ENCODE measurements around the gene SPAG16. TPM values are rescaled to one million over a fixed set of nuclear protein-coding genes. Genes with fewer than 3 reads are reported as not detected.

The SPAG16 gene
- total RNA-seq, 1 donor from 2014 or later, result 16.7 TPM

DNA sequence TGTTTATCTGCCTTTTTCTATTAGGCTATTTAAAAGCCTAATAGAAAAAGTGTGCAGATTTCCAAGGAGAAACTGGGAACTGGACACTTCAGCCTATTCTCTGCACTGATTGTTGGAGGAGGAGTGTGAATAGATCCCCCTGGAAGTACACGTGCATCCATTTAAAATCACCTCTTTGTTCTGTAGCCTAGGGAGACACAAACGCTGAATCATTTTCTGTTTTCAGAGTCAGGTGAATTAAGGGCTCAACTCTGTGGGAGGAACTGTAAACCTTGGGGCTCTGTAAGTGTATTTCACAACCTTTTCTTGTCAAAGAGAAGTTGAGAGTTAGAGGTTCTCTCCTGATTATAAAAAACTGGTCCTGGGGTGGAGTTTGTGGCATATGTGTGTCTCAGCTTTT lies 159.7 kb downstream of the SPAG16 start:
- Histone ChIP-seq H3K79me2 (ENCODE audit: insufficient read depth, low read length) (no peaks in the 10 kb centered on the region), H3K27ac (ENCODE audit: low read depth, low read length) (no peak overlapping the region), H4K20me1 (ENCODE audit: insufficient read depth, low read length) (no peaks in the 10 kb centered on the region), H3K4me2 (ENCODE audit: low read length) (no peak overlapping the region), H3K9ac (ENCODE audit: low read length) (no peak overlapping the region), H3K27me3 (ENCODE audit: insufficient read depth, low read length) (no peaks in the 10 kb centered on the region), H3K9me3 (ENCODE audit: insufficient read depth, low read depth, low read length) (no peaks in the 10 kb centered on the region), H3K4me3 (ENCODE audit: insufficient read depth, low read depth, low read length) (no peak overlapping the region), H2AFZ (ENCODE audit: low read depth, low read length) (no peak overlapping the region), H3K36me3 (ENCODE audit: insufficient read depth, low read length) (no peaks in the 10 kb centered on the region), H3K4me1 (ENCODE audit: insufficient read depth, low read length) (no peaks in the 10 kb centered on the region)
- Mint-ChIP-seq H3K27me3 (ENCODE audit: low read depth, unreplicated experiment) (no peaks in the 10 kb centered on the region), H3K9me3 (ENCODE audit: unreplicated experiment) (peaks cover 9% of the 10 kb centered on the region), H3K4me3 (ENCODE audit: unreplicated experiment) (no peak overlapping the region), H3K36me3 (ENCODE audit: low read depth, unreplicated experiment) (no peaks in the 10 kb centered on the region), H3K4me1 (ENCODE audit: low read depth, unreplicated experiment) (no peaks in the 10 kb centered on the region), H3K27ac (ENCODE audit: unreplicated experiment) (no peak overlapping the region)
- no peak for TF ChIP-seq EZH2 (IDR thresholded peaks at IDR 0.05; ENCODE audit: insufficient read depth, low read length)
- TF ChIP-seq, protein P1, sequence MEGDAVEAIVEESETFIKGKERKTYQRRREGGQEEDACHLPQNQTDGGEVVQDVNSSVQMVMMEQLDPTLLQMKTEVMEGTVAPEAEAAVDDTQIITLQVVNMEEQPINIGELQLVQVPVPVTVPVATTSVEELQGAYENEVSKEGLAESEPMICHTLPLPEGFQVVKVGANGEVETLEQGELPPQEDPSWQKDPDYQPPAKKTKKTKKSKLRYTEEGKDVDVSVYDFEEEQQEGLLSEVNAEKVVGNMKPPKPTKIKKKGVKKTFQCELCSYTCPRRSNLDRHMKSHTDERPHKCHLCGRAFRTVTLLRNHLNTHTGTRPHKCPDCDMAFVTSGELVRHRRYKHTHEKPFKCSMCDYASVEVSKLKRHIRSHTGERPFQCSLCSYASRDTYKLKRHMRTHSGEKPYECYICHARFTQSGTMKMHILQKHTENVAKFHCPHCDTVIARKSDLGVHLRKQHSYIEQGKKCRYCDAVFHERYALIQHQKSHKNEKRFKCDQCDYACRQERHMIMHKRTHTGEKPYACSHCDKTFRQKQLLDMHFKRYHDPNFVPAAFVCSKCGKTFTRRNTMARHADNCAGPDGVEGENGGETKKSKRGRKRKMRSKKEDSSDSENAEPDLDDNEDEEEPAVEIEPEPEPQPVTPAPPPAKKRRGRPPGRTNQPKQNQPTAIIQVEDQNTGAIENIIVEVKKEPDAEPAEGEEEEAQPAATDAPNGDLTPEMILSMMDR (IDR thresholded peaks at IDR 0.05; ENCODE audit: insufficient read depth, low read depth, low read length), result no peak
- no peak for FAIRE-seq
- no peak for DNase-seq (ENCODE audit: low read depth)

DNA sequence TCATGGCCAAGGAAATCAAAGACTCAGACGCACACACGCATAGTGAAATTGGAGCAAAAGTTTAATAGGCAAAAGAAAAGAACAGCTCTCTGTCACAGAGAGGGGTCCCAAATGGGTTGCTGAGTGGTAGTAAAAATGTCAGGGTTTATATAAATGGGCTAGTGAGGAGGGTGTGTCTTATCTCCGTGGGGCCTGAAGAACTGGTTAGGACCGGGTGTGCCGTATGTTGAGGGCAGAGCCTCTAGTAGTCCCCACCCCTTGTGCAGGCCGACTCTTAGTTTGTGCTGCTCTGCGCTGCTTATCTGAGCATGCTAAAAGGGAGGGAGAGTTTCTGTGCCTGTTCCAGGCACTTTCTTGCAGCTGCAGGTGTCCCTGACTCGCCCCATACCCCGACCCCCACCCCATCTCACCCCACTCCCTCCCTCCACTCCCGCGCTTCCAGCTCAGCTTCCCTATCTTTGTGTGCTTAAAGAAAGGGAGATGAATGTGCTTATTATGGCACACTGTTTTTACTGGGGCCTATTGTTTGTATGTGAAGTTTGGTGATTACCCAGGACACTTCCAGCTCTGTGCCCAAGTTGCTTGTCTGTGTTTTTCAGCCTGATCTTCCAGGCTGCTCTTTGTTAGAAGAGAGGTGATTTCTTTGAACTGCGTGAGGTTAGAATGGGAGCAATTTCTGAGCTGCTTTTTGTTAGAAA lies 167.4 kb downstream of the SPAG16 start:
- no peak overlapping the region for H3K4me3 ChIP-seq (ENCODE audit: insufficient read depth, low read depth, low read length)
- H3K9me3 Mint-ChIP-seq (ENCODE audit: unreplicated experiment), result peaks cover 11% of the 10 kb centered on the region
- no peaks in the 10 kb centered on the region for H3K36me3 Mint-ChIP-seq (ENCODE audit: low read depth, unreplicated experiment)
- H3K4me1 ChIP-seq (ENCODE audit: insufficient read depth, low read length), result no peaks in the 10 kb centered on the region
- no peak overlapping the region for H3K4me2 ChIP-seq (ENCODE audit: low read length)
- no peaks in the 10 kb centered on the region for H3K79me2 ChIP-seq (ENCODE audit: insufficient read depth, low read length)
- no peaks in the 10 kb centered on the region for H4K20me1 ChIP-seq (ENCODE audit: insufficient read depth, low read length)
- H3K27me3 Mint-ChIP-seq (ENCODE audit: low read depth, unreplicated experiment), result no peaks in the 10 kb centered on the region
- peak overlapping the region; percentile 47 for H2AFZ ChIP-seq (ENCODE audit: low read depth, low read length)
- no peak for FAIRE-seq
- no peak for DNase-seq (ENCODE audit: low read depth)
- no peaks in the 10 kb centered on the region for H3K9me3 ChIP-seq (ENCODE audit: insufficient read depth, low read depth, low read length)
- TF ChIP-seq EZH2 (IDR thresholded peaks at IDR 0.05; ENCODE audit: insufficient read depth, low read length), result no peak
- TF ChIP-seq, protein P1 (IDR thresholded peaks at IDR 0.05; ENCODE audit: insufficient read depth, low read depth, low read length), result no peak
- no peak overlapping the region for H3K4me3 Mint-ChIP-seq (ENCODE audit: unreplicated experiment)
- no peaks in the 10 kb centered on the region for H3K27me3 ChIP-seq (ENCODE audit: insufficient read depth, low read length)
- no peaks in the 10 kb centered on the region for H3K4me1 Mint-ChIP-seq (ENCODE audit: low read depth, unreplicated experiment)
- H3K36me3 ChIP-seq (ENCODE audit: insufficient read depth, low read length), result no peaks in the 10 kb centered on the region
- no peak overlapping the region for H3K9ac ChIP-seq (ENCODE audit: low read length)
- no peak overlapping the region for H3K27ac Mint-ChIP-seq (ENCODE audit: unreplicated experiment)
- no peak overlapping the region for H3K27ac ChIP-seq (ENCODE audit: low read depth, low read length)

DNA sequence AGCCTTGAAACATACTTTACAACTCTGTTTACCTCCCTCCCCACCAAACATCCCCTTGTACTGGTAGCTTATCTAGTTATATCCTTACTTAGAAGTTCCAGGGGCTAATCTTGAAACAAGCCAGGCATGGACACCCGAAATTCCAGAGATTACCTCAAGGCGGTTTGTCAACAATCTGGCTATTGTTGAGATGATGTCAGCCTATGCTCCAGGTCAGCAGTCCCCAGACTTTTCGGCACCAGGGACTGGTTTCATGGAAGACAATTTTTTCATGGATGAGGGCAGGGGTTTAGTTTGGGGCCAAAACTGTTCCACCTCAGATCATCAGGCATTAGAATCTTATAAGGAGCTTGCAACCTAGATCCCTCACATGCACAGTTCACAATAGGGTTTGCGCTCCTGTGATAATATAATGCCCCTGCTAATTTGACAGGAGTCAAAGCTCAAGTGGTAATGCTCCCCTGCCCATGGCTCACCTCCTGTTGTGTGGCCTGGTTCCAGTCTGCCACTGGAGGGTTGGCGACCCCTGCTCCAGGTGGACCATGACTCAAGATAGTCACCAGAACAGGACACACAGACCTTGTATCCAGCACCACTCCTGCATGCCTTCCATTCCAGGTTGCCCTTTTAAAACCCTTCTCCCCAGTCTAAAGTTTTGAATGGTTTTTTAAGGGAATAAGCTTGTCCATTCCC lies 171.2 kb downstream of the SPAG16 start:
- no peaks in the 10 kb centered on the region for H3K4me1 ChIP-seq (ENCODE audit: insufficient read depth, low read length)
- DNase-seq (ENCODE audit: low read depth) (no peak), FAIRE-seq (no peak)
- Mint-ChIP-seq H3K4me3 (ENCODE audit: unreplicated experiment) (no peak overlapping the region), H3K36me3 (ENCODE audit: low read depth, unreplicated experiment) (no peaks in the 10 kb centered on the region), H3K4me1 (ENCODE audit: low read depth, unreplicated experiment) (no peaks in the 10 kb centered on the region), H3K27me3 (ENCODE audit: low read depth, unreplicated experiment) (no peaks in the 10 kb centered on the region), H3K27ac (ENCODE audit: unreplicated experiment) (no peak overlapping the region), H3K9me3 (ENCODE audit: unreplicated experiment) (no peaks in the 10 kb centered on the region)
- H3K4me3 ChIP-seq (ENCODE audit: insufficient read depth, low read depth, low read length), result no peak overlapping the region
- H3K27ac ChIP-seq (ENCODE audit: low read depth, low read length), result no peak overlapping the region
- H3K79me2 ChIP-seq (ENCODE audit: insufficient read depth, low read length), result no peaks in the 10 kb centered on the region
- no peak overlapping the region for H2AFZ ChIP-seq (ENCODE audit: low read depth, low read length)
- H3K27me3 ChIP-seq (ENCODE audit: insufficient read depth, low read length), result no peaks in the 10 kb centered on the region
- no peaks in the 10 kb centered on the region for H3K36me3 ChIP-seq (ENCODE audit: insufficient read depth, low read length)
- no peaks in the 10 kb centered on the region for H3K9me3 ChIP-seq (ENCODE audit: insufficient read depth, low read depth, low read length)
- H3K9ac ChIP-seq (ENCODE audit: low read length), result no peak overlapping the region
- TF ChIP-seq, protein P1 (IDR thresholded peaks at IDR 0.05; ENCODE audit: insufficient read depth, low read depth, low read length), result no peak
- no peak for TF ChIP-seq EZH2 (IDR thresholded peaks at IDR 0.05; ENCODE audit: insufficient read depth, low read length)
- H4K20me1 ChIP-seq (ENCODE audit: insufficient read depth, low read length), result no peaks in the 10 kb centered on the region
- H3K4me2 ChIP-seq (ENCODE audit: low read length), result no peak overlapping the region

All from astrocyte (in vitro differentiated cells and primary cell).